HG02623 (cell line): ENCODE data around the gene GRM8.
A peak's percentile ranks its signal among the peaks of the same experiment; 100 is the strongest.

ENCODE experiments used
- ATAC-seq: cut with Tn5 transposase; IDR thresholded peaks from one replicate; pipeline ENCODE4 v1.9.1; 2021; ENCODE audit warnings: moderate library complexity; ENCODE audit not compliant: unreplicated experiment

The GRM8 gene

GRCh38 chr7:126569402-126569801 is 683.3 kb downstream of the GRM8 start:
- ATAC-seq, result no peak

GRCh38 chr7:126557271-126557670 is 695.5 kb downstream of the GRM8 start:
- no peak for ATAC-seq

GRCh38 chr7:126541406-126541805 is 711.3 kb downstream of the GRM8 start:
- ATAC-seq, result no peak

- no peak for ATAC-seq
Measured at GRCh38 chr7:126535176-126535575, 717.6 kb downstream of the GRM8 start.

GRCh38 chr7:126533715-126534114 is 719.0 kb downstream of the GRM8 start:
- ATAC-seq, result no peak

GRCh38 chr7:126529833-126530232 is 722.9 kb downstream of the GRM8 start:
- no peak for ATAC-seq

- peak; percentile 60 for ATAC-seq
Measured at GRCh38 chr7:126529254-126529653, 723.5 kb downstream of the GRM8 start.

GRCh38 chr7:126525906-126526305 is 726.8 kb downstream of the GRM8 start:
- ATAC-seq, result no peak

- ATAC-seq, result no peak
Measured at GRCh38 chr7:126524967-126525366, 727.8 kb downstream of the GRM8 start.

GRCh38 chr7:126511046-126511445 is 741.7 kb downstream of the GRM8 start:
- ATAC-seq, result no peak

GRCh38 chr7:126501617-126502016 is 751.1 kb downstream of the GRM8 start:
- ATAC-seq, result no peak

GRCh38 chr7:126499481-126499880 is 753.3 kb downstream of the GRM8 start:
- ATAC-seq, result no peak

- no peak for ATAC-seq
Measured at GRCh38 chr7:126495733-126496132, 757.0 kb downstream of the GRM8 start.

GRCh38 chr7:126495001-126495400 is 757.7 kb downstream of the GRM8 start:
- ATAC-seq, result no peak

GRCh38 chr7:126493801-126494200 is 758.9 kb downstream of the GRM8 start:
- ATAC-seq, result no peak

- ATAC-seq, result no peak
Measured at GRCh38 chr7:126489874-126490273, 762.9 kb downstream of the GRM8 start.

- ATAC-seq, result no peak
Measured at GRCh38 chr7:126487728-126488442, 764.9 kb downstream of the GRM8 start.

GRCh38 chr7:126486806-126487205 is 765.9 kb downstream of the GRM8 start:
- ATAC-seq, result no peak

GRCh38 chr7:126485791-126486190 is 767.0 kb downstream of the GRM8 start:
- no peak for ATAC-seq

GRCh38 chr7:126483972-126484371 is 768.8 kb downstream of the GRM8 start:
- ATAC-seq, result no peak

GRCh38 chr7:126472825-126473224 is 779.9 kb downstream of the GRM8 start:
- no peak for ATAC-seq

GRCh38 chr7:126462405-126462804 is 790.3 kb downstream of the GRM8 start:
- no peak for ATAC-seq

- ATAC-seq, result no peak
Measured at GRCh38 chr7:126460664-126461063, 792.1 kb downstream of the GRM8 start.
